GM18861 (cell line): ENCODE data around the gene PPP4R2.

Experiments
- ATAC-seq: cut with Tn5 transposase; IDR thresholded peaks from one replicate; pipeline ENCODE4 v1.9.1; 2021; ENCODE audit not compliant: unreplicated experiment

PPP4R2 gene

GRCh38 chr3:73068419-73068818 is 71.8 kb downstream of the PPP4R2 start:
- ATAC-seq = no peak

GRCh38 chr3:73069187-73069586 is 72.6 kb downstream of the PPP4R2 start:
- no peak for ATAC-seq

DNA sequence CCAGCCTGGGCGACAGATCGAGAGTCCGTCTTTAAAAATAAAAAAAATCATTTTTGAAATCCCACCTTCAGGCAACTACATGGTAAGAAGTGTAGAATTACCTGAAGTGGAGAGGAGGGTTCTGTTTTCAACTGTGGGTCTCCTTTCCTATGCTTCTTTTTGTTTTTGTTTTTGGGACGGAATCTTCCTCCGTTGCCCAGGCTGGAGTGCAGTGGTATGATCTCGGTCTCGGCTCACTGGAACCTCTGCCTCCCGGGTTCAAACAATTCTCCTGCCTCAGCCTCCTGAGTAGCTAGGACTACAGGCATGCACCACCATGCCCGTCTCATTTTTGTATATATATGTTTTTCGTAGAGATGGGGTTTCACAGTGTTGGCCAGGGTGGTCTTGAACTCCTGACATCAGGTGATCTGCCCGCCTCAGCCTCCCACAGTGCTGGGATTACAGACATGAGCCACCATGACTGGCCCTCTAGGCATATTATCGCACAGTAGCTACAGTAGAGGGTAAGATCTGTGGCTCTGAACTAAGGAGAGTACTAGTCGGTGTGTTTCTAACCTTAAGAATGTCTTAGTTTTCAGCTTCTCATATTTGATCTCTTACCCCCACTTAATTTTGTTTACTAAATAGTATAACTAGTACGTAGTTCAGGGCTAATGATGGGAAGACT is 73.3 kb downstream of the PPP4R2 start:
- ATAC-seq = no peak

GRCh38 chr3:73070675-73071575 is 74.3 kb downstream of the PPP4R2 start:
- ATAC-seq = no peak

DNA sequence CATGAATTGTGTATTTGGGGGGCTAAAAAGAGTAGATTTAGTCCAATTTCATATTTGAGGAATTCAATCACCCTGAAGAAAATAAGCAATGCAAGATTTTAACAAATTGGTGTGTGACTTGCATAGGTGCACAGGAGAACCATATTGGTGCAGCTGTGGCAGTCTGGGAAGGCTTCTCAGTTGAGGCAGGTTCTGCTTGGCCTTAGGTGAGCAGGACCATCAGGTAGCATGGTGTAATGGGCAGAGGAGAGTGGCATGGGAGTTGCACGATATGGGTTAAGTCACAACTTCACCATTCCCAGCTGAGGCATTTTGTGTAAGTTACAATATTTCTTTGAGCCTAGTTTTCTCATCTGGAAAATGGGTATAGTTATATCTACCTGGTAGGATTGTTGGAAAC is 75.3 kb downstream of the PPP4R2 start:
- no peak for ATAC-seq

DNA sequence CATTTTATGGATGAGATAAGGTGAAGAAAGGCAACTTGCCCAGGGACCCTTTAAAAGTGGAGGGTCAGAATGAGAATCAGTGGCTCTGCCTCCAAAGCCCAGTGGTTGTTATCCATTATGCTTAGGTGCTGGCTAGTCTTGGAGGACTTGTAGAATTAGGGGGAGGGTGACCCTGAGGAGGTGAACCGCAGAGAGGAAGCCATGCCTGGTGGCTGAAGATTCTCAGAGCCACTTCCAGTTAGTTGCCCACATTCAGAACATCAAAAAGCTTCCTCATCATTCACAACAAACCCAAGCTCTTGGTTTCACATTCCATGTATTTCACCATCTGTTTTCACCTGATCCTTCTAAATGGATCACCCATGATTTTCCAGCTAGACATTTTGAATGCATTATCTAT is 76.0 kb downstream of the PPP4R2 start:
- ATAC-seq = no peak

- no peak for ATAC-seq
Observed at GRCh38 chr3:73073091-73073707, 76.6 kb downstream of the PPP4R2 start.

DNA sequence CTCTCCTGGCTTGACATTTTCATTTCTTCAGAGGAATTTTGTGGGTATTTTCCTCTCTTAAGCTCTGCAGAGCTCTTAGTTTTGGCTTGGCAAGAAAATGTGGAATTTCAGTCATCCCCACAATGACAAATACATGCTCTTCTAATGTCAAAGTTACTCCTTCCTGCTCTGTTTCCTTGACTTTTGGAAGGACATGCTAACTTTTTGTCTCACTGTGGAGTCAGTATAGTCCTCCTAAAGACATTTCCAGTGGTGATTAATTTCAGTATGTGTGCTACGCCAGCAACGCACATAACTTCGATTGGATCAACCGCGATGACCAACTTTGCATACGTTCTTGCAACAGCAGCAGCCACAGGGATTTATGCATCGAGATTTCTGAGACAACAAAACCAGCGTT is 78.2 kb downstream of the PPP4R2 start:
- ATAC-seq = no peak

DNA sequence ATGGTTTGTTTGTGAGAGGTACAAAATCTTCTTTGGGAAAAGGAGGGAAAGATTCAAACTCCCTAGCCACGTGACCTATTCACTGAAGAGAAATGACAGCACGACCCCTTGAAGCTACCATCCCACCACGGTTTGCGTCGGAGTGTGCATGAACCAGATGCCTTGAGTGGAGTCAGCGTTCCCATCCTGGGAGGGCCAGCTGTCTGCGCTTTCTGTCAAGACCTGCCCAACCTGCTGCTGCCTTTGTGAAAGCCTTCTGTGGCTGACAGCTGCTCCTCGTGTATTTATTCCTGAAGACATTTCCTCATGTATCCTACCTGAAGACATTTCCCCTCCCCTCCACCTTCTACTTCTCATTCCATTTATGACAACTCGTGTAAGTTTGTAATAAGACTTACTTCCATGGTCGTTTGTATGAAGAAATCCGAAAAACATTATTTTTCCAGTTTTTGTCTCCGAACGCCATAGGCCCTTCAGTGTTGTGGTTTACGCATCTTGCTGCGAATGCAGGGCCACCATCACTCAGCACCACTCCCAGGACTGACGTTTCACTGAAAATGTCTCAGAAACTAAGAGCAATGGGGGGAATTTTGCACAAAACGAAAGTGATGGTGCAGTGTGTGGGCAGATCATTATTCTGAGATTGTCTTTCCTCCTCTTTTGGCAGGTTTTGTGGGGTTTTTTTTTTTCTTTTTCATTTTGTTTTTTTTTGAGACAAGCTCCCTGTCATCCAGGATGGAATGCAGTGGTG is 83.8 kb downstream of the PPP4R2 start:
- no peak for ATAC-seq

DNA sequence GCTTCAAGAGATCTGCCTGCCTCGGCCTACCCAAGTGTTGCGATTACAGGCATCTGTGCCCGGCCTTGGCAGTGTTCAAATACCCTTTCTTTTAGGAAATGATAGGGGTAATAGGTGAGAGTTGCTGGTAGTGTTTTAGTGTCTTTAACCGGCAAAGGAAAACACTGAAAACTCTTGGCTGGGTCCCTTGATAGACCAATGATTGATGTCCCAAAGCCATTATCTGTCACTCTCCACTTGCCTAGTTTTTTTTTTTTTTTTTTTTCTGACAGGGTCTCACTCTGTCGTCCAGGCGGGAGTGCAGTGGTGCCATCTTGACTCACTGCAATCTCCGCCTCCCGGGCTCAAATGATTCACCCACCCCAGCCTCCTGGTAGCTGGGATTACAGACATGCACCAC is 84.5 kb downstream of the PPP4R2 start:
- ATAC-seq = no peak

DNA sequence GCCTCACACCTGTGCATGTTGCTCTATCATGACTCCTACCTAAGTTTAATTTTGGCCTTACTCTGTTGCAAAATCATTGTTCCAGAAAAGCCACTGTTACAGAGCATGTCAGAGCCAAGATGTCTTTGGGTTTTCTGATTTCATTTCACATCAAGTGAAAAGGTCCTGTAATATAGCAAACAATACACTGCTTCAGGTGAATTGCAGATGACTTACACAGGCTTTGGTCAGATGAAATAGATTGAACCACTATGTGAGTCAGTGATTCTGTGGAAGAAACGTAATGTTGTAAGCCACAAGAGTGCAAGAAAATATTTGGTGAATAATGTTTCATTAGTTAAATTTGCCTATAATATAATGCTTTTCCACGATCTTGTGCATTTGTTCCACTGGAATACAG is 87.6 kb downstream of the PPP4R2 start:
- ATAC-seq = no peak

- ATAC-seq = peak; percentile 51
Observed at GRCh38 chr3:73086071-73086494, 89.5 kb downstream of the PPP4R2 start.

- ATAC-seq = no peak
Observed at GRCh38 chr3:73094129-73094528, 97.5 kb downstream of the PPP4R2 start.

- ATAC-seq = no peak
Observed at GRCh38 chr3:73094951-73095350, 98.3 kb downstream of the PPP4R2 start.

DNA sequence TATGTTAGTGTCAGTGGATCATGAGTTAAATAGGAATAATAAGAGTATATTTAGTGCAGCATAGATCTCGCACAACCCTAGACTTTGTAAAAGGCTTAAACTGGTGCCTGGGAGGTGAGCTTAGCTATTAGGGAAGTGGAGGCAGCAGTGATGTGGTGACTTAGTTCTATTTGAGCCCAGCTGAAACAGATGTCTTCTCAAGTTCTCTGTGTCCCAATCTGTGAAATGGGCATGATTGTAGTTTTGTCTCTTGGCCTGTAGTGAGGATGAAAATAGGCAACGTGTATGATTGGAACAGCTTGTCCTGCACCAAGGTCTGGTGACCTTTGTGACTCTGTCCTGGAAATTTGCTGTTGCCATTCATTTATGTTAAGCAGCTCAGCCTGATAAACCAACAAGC is 99.6 kb downstream of the PPP4R2 start:
- ATAC-seq = no peak

DNA sequence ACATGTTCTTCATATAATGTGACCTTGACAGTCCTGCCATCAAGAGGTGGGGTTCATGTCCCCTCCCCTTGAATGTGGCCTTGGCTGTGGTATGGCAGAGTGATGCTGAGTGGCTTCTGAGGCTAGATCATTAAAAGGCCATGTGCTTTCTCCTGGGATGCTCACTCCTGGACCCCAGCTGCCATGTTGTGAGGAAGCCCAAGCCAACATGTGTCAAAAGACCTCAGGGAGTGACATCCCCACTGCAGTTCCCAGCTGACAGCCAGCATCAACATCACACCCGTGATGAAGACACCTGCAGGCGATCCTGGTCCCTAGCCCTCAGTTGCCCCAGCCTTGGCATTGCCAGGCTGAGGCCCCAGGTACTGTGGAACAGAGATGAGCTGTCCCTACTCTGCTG is 101.4 kb downstream of the PPP4R2 start:
- ATAC-seq = no peak

DNA sequence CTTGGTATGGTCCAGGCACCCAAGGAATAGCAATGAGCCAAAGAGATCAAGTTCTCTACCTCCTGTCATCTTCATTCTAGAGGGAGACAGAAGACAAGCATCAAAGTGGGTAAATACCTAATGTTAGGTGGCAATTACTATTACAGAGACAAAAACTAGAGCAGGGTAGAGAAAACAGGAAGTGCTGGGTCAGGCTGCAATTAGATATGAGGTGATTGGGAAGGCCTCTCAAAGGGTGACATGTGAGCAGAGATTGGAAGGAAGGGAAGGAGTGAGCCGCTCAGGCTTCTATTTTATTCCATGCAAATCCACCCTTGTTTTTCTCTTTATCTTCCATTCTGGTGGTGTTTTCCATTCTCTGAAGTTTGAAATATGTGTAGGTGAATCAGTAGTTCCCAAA is 102.3 kb downstream of the PPP4R2 start:
- no peak for ATAC-seq

DNA sequence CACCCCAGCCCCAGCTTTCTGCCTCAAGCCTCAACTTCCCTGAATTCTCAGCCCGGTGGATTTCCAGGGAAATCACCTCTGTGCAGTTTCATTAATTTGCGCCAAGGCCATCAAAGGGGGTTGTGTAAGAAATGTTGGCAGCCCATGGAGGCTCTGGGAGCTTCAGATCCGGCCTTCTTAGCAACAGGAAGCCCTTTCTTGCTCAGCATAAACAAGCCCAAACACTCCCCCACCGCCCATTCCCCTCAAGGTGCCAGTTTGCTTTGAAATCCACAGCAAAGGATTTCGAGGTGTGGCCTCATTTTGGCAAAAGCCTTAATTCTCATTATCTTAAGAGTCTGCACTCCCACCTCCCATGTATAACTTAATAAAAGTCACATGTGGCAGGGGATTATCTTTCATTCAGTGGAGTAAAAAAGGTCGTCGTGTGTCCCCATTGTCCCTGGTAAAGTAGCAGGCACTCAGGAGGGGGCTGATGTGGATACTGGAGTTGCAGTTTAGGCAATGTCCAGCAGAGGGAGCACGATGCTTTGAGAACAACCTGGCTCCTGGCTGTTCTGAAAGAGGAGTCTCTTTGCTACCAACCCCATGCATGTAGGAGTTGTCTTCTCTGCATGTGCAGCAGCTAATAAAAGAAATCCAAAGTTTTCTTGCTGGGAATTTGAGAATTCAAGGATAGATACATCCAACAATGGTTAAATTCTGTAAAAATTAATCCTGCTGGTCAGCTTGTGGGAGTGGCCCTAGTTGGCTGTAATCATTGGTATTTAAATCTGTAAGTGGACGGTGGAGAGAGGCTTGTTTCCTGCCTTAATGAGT is 104.3 kb downstream of the PPP4R2 start:
- peak; percentile 91 for ATAC-seq

- no peak for ATAC-seq
Observed at GRCh38 chr3:73101881-73102280, 105.3 kb downstream of the PPP4R2 start.

- ATAC-seq = no peak
Observed at GRCh38 chr3:73107215-73107614, 110.6 kb downstream of the PPP4R2 start.
